HuH-7.5 (cell line): ENCODE results near the gene AMBRA1.
"Not testable (repeated sequence)": the region's sequence is repeated elsewhere in the genome, so short reads cannot be mapped to it uniquely, and the experiment has no call there.

Source experiments
- DNase-seq: peaks from one replicate; pipeline ENCODE4 v3.0.0; 2011; ENCODE audit warnings: low spot score

AMBRA1 gene

DNA sequence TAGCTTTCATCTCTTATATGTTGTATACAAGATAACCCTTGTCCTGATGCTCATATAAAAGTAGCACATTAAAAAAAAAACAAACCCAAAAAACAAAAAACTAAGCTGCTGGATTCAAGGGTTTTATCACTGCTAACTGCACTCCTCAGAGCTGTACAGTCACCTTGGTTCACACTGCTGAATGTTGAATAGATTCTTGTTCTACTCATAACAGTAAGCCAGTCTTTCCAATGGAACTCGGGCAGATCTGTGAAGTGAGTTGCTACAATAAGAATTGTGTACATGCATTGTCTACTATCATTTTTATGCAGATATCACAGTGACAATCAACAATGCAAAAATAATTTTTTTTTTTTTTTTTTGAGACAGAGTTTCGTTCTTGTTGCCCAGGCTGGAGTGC is 18.5 kb upstream of the AMBRA1 start:
- DNase-seq = no peak

DNA sequence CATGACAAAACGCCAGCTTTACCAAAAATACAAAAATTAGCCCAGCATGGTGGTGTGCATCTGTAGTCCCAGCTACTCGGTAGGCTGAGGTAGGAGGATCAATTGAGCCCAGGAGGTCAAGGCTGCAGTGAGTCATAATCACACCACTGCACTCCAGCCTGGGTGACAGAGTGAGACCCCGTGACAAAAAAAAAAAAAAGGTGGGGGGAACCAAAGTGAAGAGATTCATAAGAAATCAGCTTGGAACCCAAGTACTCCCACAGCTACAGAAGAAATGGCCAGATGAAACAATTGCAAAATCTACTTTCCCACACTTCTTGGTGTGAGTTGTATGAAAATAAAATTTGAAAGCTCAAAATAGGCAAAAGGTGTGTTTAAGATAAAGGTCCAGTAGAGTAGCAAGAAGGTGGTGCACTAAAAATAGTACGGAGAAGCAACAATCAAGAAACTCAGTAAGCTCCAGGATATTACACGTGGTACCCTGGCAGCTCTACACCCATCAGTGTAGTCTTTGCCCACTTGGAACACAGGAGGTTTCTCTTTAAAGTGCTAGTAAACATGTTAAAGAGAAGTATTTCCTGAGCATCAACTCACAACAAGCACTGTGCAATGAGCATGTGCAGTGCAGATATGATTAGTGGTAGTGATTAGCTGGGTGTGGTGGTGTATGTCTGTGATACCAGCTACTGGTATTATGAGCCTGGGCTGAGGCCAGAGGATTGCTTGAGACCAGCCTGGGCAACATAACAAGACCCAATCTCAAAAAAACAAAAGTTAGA is 17.9 kb upstream of the AMBRA1 start:
- no peak for DNase-seq

DNA sequence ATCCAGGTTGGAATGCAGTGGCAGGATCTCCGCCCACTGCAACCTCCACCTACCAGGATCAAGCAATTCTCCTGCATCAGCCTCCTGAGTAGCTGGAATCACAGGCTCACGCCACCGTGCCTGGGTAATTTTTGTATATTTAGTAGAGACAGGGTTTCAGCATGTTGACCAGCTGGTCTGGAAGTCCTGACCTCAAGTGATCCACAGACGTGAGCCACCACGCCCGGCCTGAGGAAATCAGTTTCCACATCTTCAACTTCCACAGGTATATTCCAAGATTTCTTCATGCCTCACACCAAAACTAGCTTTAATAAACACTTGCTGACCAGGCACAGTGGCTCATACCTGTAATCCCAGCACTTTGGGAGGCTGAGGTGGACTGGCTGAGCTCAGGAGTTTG is 15.6 kb upstream of the AMBRA1 start:
- no peak for DNase-seq

DNA sequence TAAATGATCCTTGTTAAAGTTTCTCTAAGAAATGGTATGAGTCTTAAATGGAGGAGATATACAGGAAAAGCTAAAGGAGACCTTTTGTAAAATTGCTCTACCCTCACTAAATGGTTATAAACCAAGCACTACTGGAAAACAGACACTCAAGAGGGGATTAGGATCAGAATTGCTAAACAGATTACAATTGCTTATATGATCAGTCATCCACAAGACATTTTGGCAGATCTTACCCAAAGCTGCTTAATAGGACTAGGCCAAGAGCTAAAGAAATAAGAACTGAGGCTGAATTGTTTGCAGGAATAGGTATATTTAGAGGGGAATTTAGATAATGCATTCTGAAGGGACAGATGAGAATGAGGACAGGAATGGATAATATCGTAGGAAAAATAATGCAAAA is 13.7 kb upstream of the AMBRA1 start:
- no peak for DNase-seq

DNA sequence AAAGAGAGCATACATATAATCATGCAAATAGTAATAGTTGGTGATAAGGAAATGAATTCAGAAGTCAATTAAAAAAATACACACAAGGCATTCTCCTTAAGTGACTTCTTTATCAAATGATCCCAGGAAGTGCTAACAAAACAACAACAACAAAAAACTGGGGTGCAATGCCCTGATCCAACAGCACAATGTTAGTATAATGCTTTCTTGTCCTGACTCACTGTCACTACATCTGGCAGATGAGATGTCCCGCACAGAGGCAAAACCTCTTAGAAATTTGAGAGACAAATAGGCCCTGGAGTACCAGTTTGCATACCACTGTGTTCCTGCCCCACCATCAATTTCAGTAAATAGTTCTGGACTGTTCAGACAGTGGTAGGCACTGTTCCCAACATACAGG is 11.0 kb upstream of the AMBRA1 start:
- DNase-seq = no peak

DNA sequence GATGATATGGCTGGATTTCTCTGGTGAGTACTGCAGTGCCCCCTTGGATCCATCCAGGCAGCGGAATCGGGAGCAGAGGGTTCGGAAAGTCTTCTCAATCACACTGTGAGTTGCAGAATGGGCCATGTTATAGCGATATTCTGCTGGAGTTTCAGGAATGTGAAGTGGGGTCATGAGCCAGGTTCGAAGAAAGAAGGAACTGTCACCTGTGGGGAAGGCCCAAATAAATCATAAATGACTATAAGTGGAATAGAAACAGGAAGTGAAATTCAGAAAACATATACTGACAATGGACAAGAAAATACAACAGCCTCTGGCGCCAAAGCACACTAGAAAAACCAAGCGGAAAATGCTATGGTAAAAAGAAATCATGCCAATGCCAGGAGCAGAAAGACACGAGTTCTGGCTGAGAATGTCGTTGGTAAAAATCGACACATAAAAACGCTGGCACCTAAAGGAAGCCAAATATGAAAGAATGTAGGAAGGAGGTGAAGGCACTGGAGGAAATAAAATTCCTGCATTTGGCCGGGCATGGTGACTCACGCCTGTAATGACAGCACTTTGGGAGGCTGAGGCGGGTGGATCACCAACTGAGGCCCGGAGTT is 10.0 kb upstream of the AMBRA1 start:
- DNase-seq = no peak

DNA sequence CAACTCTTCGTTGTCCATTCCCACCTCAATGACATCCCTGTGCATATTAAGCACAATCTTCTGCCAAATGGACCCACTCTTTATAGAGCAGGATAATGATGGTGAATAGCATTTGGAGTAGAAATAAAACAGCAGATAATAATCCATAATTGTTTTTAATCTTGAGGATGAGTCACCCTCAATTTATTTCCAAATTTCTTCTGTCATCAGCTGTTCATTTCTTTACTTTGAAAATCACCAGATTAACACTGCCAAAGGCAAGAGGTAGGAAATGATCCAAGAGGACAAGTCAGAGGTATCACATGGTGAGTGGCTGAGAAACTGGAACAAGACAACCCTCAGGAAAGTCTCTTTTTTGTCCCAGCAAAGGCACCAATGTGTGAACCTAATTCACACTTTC is 7.3 kb upstream of the AMBRA1 start:
- DNase-seq = no peak

DNA sequence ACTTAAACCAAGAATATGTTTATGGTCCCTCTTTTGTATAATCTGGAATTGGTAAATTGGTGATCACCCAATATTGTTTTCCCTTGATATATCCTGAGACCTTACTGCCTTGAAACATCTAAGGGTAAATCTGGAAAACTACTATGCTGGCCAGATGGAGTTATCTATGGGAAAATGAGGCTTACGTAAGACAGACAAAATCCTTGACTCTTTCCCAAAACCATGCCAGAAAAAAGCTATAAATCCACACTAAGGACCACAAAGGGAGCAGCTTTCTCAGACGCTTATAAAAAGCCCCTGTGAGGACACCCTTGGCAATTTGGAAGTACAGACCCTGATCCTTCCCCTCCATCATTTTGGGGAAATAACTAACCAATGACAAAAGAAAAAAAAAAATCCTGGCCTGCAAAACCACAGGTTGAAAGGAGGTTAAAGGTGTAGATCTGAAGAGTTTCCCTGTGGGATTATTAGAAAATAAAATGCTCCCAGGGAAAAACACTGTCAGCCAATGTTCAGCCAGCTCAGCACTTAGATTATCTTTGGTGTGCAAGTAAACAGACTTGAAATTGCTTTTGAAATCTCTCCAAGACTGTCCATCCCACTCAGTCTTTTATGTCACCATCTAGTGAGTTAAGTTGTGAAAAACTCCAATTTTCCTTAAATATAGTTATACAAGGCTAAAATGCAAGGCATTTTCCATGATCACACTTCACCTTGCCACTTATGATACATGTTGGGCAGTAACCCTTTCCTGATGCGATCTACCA is 6.6 kb upstream of the AMBRA1 start:
- DNase-seq = no peak

DNA sequence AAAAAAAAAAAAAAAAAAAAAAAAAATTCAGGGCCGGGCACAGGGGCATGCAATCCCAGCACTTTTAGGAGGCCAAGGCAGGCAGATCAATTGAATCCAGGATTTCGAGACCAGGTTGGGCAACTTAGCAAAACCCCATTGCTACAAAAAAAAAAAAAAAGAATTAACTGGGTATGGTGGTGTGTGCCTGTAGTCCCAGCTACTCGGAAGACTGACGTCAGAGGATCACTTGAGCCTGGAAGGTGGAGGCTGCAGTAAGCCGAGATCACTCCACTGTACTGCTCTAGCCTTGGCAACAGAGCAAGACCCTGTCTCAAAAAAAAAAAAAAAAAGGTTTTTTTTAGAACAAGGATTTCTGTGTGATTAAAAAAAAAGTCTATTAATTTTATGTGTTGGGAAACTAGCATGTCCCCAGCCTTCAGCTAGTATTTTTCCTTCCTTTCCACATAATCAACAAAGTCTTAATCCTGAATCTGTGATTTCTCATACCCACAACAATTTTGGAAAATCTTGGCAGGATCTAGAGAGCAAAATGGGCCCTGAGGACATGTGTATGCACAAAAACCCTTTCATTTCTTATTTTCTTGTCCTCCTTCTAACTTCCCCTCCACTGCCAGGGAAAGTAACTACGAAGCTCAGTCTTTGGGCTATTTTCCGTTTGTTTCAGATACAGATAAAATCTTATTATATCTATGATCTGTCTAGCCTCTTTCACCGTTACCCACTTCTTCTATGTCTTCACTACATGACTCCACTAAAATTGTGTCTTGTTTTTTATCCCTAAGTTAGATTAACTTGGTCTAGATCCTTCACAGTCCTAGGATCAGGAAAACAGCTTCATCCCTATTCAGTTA is 5.7 kb upstream of the AMBRA1 start:
- no peak for DNase-seq

DNA sequence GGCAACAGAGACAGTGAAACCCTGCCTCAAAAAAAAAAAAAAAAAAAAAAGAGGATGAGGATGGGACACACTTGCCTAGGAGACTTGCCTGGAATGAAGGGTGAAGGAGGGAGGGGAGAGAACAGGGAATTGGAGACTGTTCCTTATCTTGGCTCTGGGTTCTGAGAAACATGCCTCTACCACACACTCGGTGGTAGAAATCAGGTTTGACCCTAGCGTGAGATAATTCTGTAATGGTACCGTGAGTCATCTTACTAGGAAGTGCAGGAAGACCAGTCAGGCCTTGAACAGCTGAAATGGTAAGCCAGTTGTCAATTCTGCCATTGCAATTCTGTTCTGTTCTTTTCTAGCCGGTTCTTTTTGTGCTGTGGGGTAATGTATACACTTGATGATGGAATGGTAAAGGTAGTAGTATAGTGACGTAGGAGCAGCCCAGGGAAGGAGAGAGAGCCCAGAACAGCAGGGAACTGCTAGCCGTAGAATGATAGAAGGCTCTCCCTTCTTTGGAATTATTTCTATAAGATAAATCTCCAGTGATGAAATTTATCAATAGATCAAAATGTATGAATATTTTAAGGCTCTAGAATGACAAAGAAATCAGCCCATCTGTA is 3.9 kb upstream of the AMBRA1 start:
- DNase-seq = no peak

DNA sequence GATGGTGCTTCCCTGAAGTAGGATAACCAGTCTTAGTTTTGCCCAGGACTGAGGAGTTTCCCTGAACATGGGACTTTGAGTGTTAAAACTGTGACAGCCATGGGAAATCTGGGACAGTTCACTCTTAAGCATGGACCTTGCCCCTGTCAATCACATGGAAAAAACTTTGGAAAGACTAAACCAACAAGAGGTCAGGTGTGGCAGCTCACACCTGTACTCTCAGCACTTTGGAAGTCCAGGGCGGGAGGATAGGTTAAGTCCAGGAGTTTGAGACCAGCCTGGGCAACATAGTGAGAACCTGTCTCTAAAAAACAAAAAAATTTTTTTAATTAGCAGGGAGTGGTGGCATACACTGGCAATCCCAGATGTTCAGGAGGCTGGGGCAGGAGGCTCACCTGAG is 3.3 kb upstream of the AMBRA1 start:
- no peak for DNase-seq

DNA sequence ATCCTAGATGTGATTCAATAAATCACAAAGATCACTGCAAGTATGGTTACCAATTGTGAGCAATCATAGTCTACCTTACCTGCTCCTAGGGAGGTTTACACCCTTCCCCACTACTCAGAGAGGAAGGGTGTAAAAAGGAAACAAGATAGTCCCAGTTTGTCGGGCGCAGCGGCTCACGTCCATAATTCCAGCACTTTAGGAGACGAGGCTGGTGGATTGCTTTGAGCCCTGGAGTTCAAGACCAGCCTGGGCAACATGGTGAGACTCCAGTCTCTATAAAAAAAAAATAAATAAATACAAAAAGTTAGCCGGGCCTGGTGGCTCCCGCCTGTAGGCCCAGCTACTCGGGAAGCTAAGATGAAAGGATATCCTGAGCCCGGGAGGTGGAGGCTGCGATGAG is 962 bp upstream of the AMBRA1 start:
- no peak for DNase-seq

DNA sequence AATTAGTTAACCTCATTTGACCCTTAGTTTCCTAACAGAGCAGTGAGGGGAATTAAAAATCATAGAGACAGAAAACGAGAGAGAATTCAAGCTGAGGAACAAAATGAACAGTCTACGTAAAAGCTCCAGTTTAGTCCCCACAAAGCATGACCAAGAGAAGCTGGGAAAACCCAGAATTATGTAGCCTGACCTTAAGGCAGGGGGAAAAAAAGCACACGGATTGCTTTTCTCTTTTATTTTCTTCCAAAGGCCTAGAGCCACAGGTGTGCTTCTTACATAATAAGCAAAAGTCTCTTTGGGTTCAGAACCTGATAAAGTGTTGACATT is 514 bp upstream of the AMBRA1 start:
- DNase-seq = no peak

DNA sequence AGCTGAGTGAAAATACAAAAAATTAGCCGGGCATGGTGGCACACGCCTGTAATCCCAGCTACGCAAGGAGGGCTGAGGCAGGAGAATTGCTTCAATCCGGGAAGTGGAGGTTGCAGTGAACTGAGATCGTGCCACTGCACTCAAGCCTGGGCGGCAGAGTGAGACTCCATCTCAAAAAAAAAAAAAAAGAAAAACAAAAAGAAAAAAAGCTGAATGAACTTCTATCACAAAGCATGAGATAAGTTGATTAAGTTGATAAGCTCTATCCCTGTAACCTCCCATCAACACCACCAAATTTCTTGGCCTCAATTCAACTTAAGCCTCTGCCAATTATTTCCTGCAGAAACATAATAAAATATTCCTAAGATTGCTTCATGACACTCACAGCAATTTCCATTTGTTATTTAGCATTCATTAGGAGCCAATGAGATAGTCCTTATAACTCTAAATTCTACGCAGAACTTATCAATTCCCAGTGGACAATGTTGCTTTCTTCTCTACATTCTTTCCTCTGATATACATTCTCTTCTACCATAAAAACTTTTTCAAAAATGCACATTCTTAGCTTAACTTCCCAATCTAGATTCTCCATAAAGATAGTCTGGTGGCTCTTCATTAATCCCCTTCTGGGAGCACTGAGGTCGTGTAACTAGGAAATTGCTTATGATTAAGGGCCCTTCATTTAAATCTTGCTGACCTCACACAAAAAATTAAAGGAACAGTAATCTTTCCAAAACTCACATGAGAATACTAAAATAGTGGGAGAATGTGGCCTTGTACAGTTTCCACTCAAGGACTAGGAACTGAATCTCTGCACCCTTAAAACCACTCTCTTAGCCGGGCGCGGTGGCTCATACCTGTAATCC is 2.9 kb downstream of the AMBRA1 start:
- no peak for DNase-seq

DNA sequence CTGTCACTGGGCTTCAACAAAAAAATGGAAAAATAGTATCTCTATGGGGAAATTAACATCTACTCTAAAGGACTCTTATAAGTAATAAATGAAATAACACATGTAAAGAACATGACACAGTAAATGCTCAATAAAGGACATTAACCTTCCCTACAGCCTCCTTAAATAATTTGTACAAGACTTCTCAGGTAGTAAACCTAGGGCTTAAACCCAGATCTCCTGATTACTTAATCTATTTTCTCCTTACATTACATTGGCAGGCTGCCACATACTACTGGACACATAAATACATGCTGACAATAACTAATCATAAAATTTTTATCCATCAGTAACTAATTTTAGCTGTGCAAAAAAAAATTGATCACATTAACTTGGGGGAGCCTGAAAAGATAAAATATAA is 4.9 kb downstream of the AMBRA1 start:
- no peak for DNase-seq

DNA sequence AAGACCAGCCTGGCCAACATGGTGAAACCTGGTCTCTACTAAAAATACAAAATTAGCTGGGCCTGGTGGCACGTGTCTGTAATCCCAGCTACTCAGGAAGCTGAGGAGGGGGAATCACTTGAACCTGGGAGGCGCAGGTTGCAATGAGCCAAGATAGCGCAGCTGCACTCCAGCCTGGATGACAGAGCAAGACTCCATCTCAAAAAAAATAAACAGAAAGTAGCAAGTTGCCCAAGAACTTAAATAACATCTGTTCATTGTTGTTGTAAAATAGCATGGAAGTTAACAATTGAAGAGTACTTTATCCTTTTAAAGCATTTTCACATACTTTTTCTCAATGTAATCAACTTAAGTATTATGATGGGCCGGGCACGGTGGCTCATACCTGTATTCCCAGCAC is 5.7 kb downstream of the AMBRA1 start:
- no peak for DNase-seq

DNA sequence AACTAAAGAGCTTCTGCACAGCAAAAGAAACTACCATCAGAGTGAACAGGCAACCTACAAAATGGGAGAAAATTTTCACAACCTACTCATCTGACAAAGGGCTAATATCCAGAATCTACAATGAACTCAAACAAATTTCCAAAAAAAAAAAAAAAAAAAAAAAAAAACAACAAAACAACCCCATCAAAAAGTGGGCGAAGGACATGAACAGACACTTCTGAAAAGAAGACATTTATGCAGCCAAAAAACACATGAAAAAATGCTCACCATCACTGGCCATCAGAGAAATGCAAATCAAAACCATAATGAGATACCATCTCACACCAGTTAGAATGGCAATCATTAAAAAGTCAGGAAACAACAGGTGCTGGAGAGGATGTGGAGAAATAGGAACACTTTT is 10.3 kb downstream of the AMBRA1 start:
- not testable (repeated sequence) for DNase-seq

DNA sequence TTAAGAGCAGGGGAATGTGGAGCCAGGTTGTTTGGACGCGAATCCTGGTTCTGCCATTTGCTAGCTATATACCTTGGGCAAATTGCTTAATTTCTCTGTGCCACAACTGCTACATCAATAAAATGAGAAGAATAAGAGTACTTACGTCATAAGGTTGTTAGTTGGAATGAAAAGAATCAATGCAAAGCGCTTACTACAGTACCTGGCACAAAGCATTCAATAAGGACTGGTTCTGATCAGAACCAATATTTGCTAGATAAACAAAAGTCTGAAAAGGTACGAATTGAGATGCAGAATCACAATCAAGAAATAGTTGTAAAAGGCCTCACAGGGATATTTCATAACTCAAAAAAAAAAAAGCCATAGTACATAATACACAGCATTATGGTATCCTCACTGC is 11.2 kb downstream of the AMBRA1 start:
- DNase-seq = no peak

DNA sequence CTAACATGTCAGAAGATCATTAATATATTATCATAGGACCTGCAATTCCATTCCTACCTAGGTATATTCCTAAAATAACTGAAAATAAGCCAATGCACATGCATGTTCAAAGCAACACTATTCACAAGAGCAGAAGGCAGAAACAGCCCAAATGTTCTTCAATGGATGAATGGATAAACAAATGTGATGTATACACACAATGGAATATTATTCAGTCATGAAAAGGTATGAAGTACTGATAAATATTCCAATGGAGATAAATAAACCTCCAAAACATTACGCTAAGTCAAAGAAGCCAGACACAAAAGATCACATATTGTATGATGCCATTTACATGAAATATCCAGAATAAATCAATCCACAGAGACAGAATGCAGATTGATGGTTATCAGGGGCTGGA is 16.8 kb downstream of the AMBRA1 start:
- no peak for DNase-seq

DNA sequence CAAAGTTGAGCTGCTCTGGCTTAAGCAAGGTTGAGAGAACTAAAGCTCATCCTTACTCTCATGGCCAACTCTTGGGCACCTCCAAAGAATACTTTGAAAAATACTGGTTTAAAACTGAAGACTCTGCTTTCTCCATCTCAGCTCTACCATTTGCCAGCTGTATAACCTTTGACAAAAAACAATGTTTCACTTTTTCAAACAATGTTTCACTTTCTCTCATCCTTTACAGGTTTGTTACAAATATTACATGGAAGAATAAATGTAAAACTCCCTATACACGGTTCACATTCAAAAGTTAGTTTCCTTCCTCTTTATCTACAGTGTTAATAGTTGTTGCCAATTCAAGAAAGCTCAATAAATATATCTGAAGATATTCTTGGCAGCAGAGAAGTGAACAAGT is 19.2 kb downstream of the AMBRA1 start:
- DNase-seq = no peak

DNA sequence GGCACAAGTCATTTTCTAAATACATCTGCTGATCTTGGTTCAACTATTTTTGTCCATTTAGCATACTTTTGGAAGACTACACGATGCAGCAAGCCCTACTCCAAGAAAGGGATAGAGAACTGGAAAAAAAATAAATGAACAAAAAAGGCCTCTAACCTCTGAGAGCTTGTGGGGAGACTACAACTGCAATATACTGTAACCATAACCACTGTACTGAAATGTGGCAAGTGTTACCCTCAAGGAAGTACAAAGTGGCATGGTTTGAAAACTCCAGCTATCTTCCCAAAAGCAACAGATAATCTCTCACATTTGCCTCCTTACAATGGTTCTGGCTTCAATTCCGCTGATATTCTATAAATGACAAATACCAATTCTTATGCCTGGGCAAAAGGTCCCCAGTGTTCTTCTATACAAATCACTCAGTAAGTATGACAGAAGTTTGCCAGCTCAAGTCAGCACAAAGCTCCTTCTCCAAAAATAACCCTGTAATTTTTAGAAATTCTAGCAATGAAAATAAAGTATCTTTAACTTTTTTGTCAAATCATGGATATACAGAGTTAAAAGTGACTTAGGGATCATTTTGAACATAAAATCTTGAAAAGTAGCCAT is 22.9 kb downstream of the AMBRA1 start:
- DNase-seq = no peak
